Chondrocyte (in vitro differentiated cells): ENCODE measurements around the gene GNAI1. TPM values are rescaled to one million over a fixed set of nuclear protein-coding genes. Genes with fewer than 3 reads are reported as not detected.

Experiments used
- DNase-seq: peaks from one replicate; pipeline ENCODE4 v3.0.0; 2021; ENCODE audit warnings: mixed read lengths, low spot score
- H3K27ac Mint-ChIP-seq: one replicate; pipeline ENCODE4 v1.8.0; 2021; ENCODE audit warnings: mild to moderate bottlenecking, moderate library complexity, mixed read lengths; ENCODE audit not compliant: unreplicated experiment
- H3K27me3 Mint-ChIP-seq: 2 replicates; pipeline ENCODE4 v1.8.0; 2021; ENCODE audit warnings: low read depth, mixed read lengths
- H3K36me3 Mint-ChIP-seq: 2 replicates; pipeline ENCODE4 v1.8.0; 2021; ENCODE audit warnings: low read depth, mixed read lengths
- H3K4me1 Mint-ChIP-seq: 2 replicates; pipeline ENCODE4 v1.8.0; 2021; ENCODE audit warnings: low read depth, mild to moderate bottlenecking, mixed read lengths
- H3K4me3 Mint-ChIP-seq: one replicate; pipeline ENCODE4 v1.8.0; 2021; ENCODE audit warnings: mild to moderate bottlenecking, moderate library complexity, mixed read lengths; ENCODE audit not compliant: unreplicated experiment
- H3K9me3 Mint-ChIP-seq: 2 replicates; pipeline ENCODE4 v1.8.0; 2021; ENCODE audit warnings: low read depth, mixed read lengths
- total RNA-seq: library from RNA; stranded (reverse); gene quantifications from 3 replicates; pipeline ENCODE4 v1.2.1, GENCODE V29; 2021
- TF ChIP-seq, protein P1 (sequence below): fragments of 200-600 bp; sonication (generic); IDR thresholded peaks from 2 replicates; pipeline ENCODE4 v1.5.0; 2021; ENCODE audit warnings: antibody characterized with exemption, mild to moderate bottlenecking, moderate library complexity

The GNAI1 gene
- total RNA-seq, 1 donor from 2014 or later, result 27.4 TPM

DNA sequence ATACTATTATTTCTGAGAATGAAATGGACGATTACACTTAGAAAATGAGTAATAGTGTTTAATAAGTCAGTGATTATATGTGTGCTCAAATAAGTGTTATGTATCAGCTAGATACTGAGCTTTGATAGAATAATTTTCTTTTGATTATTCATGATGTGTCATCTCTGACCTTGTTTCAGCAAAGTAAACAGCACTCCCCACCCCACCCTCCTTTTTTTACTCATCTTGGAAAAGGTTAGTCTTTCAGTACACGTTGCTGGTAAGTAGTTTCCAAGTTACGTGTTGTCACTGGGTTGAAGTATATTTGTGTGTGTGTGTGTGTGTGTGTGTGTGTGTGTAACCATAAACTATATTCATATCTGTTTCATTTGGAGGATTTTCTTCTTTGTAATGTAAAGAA lies 84.1 kb downstream of the GNAI1 start:
- DNase-seq, result no peak
- Mint-ChIP-seq H3K4me1 (peaks cover 4% of the 10 kb centered on the region), H3K27ac (no peak overlapping the region), H3K9me3 (no peaks in the 10 kb centered on the region), H3K36me3 (peaks cover 9% of the 10 kb centered on the region), H3K27me3 (no peaks in the 10 kb centered on the region), H3K4me3 (no peak overlapping the region)
- TF ChIP-seq, protein P1, sequence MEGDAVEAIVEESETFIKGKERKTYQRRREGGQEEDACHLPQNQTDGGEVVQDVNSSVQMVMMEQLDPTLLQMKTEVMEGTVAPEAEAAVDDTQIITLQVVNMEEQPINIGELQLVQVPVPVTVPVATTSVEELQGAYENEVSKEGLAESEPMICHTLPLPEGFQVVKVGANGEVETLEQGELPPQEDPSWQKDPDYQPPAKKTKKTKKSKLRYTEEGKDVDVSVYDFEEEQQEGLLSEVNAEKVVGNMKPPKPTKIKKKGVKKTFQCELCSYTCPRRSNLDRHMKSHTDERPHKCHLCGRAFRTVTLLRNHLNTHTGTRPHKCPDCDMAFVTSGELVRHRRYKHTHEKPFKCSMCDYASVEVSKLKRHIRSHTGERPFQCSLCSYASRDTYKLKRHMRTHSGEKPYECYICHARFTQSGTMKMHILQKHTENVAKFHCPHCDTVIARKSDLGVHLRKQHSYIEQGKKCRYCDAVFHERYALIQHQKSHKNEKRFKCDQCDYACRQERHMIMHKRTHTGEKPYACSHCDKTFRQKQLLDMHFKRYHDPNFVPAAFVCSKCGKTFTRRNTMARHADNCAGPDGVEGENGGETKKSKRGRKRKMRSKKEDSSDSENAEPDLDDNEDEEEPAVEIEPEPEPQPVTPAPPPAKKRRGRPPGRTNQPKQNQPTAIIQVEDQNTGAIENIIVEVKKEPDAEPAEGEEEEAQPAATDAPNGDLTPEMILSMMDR, result no peak

DNA sequence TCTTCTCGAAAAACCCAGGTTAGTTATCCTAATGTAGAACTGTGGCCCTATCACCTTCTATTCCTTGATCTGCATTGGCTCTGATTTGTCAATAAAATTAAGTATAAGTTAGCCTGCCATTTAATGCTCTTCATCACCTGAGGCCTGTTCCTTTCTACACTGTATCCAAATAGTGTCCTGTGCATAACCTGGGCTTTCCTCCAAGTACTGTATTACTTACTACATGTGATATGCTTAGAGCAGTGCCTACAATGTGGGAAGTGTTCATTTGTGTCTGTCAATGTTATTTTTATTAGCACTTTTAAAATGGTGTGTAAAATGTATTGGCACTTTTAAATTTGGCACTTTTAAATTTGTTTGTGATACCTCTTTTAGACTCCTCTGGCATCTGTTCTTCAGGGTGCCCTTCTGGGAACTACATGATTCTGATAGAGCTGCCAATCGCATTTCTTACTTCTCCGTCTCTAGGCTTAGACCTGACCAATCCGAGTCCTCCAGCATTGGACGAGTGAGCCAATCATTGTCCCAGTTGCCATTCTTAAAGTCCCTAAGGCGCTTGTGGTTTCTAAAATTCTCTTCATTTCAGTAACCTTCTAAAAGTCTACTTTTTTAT lies 85.5 kb downstream of the GNAI1 start:
- H3K4me3 Mint-ChIP-seq, result no peak overlapping the region
- H3K36me3 Mint-ChIP-seq, result peaks cover 9% of the 10 kb centered on the region
- TF ChIP-seq, protein P1, result no peak
- H3K4me1 Mint-ChIP-seq, result peaks cover 8% of the 10 kb centered on the region
- no peaks in the 10 kb centered on the region for H3K27me3 Mint-ChIP-seq
- H3K27ac Mint-ChIP-seq, result no peak overlapping the region
- no peaks in the 10 kb centered on the region for H3K9me3 Mint-ChIP-seq
- no peak for DNase-seq

DNA sequence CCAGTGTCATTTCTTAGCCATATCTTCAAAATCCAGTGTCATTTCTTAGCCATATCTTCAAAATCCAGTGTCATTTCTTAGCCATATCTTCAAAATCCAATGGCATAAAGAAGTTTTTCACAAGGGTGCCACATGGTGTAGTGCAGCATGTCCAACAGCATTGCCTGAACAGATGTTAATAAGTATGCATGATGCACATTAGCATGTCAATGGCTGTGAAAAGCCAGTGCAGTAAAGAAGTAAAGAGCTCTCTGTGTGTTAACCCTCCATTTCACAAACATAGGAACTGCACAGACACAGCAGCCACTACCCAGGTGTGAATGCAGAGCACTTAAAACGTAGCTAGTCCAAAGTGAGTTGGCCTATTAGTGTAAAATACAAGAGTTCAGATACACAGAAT lies 89.8 kb downstream of the GNAI1 start:
- H3K4me3 Mint-ChIP-seq, result no peak overlapping the region
- H3K36me3 Mint-ChIP-seq, result peaks cover 7% of the 10 kb centered on the region
- H3K9me3 Mint-ChIP-seq, result no peaks in the 10 kb centered on the region
- no peak overlapping the region for H3K27ac Mint-ChIP-seq
- DNase-seq, result no peak
- no peaks in the 10 kb centered on the region for H3K27me3 Mint-ChIP-seq
- TF ChIP-seq, protein P1, result no peak
- peaks cover 11% of the 10 kb centered on the region for H3K4me1 Mint-ChIP-seq

DNA sequence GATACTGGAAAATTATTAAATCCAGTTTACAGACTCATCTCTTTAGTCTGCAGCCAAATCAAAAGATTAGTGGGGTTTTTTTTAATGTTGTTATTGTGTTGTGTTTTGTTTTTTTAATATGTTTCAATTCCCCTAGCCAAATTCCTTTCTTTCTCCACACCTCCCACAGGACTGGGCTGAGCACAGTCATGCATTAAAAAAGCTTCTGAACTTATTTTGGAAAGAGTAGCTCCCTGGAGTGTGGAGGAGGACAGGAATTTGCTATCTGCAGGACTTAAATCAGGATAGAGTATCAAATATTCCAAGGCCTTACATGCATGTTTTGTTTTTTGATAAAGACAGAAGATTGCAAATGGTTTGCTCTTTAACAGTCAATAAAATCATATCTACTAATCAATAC lies 90.7 kb downstream of the GNAI1 start:
- H3K4me3 Mint-ChIP-seq, result no peak overlapping the region
- peaks cover 2% of the 10 kb centered on the region for H3K36me3 Mint-ChIP-seq
- no peaks in the 10 kb centered on the region for H3K9me3 Mint-ChIP-seq
- TF ChIP-seq, protein P1, result no peak
- peaks cover 17% of the 10 kb centered on the region for H3K4me1 Mint-ChIP-seq
- no peak overlapping the region for H3K27ac Mint-ChIP-seq
- H3K27me3 Mint-ChIP-seq, result no peaks in the 10 kb centered on the region
- DNase-seq, result no peak

DNA sequence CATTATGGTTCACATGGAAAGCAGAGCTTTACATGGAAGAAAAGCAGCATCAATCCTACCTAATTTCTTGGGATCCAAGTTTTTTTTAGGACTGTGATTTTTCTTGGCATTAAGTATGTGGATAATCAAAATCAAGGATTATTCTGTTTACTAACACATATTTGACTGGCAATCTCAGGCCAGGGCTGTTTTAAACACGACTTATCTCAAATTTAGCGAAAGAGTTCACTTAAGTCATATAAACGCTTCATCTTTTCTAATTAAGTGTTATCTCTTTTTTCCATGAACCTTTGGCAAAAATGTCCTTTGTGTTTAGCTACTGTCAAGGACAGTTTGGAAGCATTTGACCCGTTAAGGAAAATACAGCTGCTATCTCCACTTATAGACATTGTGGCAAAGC lies 92.0 kb downstream of the GNAI1 start:
- H3K9me3 Mint-ChIP-seq, result no peaks in the 10 kb centered on the region
- peaks cover 2% of the 10 kb centered on the region for H3K36me3 Mint-ChIP-seq
- DNase-seq, result no peak
- no peaks in the 10 kb centered on the region for H3K27me3 Mint-ChIP-seq
- TF ChIP-seq, protein P1, result no peak
- H3K27ac Mint-ChIP-seq, result no peak overlapping the region
- peaks cover 23% of the 10 kb centered on the region for H3K4me1 Mint-ChIP-seq
- no peak overlapping the region for H3K4me3 Mint-ChIP-seq
